ENCODE measurements around the gene SH3D21.

SH3D21 gene

DNA sequence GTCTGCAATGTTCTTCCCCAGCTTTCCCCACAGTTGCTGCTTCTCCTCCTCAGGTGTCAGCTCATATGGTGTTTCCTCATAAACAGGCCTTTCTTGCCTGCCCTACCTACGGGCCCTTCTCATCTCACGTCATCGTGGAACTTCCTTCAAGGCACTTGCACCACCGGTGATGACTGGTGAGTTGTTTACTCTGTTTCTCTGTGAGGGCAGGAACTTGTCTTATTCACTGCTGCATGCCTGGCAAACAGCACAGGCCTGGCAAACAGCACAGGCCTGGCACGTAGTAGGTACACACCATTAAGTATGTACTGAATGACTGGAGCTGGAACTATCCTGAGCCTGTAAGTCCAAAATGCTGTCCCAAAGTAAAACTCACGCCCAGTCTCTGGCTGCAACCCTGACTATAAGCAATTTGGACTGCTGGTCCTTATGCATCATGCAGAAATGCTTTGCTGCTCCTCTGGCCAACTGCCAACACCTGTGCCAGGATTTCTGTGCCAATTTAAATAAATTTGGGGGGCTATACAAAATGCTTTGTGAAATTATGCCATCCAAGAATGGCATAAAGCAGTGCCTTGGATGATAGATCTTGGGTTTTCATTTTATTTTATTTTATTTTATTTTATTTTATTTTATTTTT, 53.9 kb downstream of the SH3D21 start:
- DNase-seq, result no peak

DNA sequence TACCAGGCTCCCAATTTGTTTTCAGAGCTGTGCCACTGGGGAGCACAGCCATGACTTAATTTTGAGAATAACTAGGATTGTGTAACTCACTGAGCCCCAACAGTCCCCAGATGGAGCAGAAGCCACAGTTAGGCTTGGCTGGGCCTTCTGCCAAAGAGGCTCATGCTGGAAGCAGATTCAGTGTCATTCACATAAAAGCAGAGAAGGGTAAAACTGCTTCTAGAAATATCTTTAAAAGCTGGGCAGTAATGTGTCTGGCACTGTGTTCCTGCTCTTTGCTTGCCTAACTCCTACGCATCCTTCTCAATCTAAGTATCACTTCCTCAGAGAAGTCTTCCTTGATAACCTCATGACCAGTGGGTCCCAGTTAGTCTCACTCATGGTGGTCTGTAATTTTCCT, 59.2 kb downstream of the SH3D21 start:
- no peak for DNase-seq

DNA sequence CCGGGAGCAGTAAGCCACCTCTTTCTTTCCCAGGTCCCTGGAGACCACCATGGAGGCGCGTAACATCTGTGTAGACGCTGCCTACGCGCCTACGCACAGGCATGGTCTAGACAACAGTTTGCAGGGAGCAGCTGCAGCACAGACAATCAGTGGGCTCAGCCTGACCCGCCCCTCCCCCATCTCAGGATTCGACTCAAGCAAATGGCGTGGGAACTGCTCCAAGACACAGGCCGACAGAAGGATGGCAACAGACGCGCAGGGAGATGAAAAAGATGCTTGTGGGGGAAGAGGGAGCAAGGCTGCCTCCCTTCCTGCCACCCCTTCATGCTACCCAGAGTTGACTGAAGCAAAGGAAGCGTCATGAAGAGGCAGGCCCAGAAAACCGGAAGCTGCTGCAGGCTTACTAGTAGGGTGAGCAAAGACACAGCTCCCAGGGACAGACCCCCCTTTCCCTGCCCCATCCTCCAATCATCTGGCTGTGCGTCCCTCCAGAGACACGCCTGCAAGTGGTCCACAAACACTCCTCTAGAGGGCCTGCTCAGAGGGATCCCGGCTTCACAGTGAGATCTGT, 60.0 kb downstream of the SH3D21 start:
- no peak for DNase-seq

DNA sequence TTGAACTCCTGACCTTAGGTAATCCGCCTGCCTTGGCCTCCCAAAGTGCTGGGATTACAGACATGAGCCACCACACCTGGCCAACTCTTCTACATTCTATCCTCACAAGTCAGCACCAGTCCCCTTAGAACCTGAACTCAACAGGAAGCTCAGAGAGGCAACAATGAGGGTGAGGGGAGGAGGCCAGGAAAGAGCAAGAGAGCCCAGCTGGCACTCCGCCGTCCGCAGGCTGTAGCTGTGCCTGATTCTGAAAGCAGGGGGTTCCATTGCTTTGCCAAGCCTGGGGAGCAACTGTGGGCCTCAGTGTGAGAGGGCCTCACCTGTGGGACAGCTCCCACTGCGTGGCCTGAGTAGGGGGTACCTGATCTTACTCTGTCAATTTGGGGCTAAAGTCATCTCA, 60.9 kb downstream of the SH3D21 start:
- DNase-seq, result no peak

DNA sequence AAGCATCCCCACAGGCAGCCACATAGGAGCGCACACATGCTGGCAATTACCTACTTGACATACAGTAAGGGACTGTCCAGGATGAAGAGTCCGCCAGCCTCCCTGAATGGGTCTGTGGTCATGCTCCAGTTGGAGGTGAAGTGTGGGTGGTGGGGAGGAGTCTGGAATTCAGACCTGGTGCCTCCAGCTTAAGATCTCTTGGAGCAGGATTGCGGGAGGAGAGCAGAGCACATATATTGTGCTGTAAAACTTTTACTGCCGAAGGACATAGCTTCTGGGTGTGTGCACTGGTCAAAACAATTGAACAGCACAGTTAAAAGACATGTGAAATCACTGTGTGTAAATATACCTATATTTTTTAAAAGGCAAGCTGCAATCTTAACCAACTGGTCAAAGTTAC, 61.6 kb downstream of the SH3D21 start:
- no peak for DNase-seq

DNA sequence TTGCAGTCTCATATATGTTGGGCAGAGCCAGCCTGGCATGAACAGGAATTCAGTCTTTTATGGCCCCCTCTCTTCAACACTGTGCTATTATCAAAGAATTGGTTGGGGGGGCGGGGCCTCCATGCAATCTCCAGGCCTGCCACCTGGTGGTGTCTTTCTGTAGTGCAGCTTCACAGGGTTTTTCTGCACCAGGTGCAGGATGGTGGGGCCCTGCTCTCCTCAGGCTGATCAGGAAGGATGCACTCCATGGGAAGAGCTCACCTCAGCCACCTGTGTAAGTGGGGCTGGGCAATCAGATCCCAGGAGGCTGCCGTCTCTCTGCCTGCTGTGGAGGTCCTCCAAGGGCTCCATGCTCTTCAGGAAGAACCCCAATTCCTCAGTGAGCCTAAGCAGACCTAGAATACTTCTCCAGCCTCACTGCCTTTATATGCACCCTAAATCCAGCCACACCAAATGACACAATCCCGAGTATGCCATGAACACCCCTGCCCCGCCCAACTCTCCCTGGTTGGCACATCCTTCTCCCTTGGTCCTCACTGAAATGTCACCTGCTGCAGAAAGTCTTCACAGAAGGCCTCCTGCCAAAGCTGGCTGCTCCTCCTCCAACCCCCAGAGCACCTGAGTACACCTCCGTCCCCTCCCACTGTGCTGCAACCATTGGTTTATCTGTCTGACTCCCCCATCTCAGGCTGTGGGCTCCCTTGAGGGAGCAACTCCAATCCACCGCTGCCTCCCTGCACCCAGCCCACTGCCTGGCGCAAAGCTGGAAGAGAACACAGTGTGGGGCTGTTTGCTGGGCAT, 63.1 kb downstream of the SH3D21 start:
- peak; percentile 97 for DNase-seq

All from activated CD8-positive, alpha-beta memory T cell treated with anti-CD3 and anti-CD28 coated beads, Interleukin-2, amount 50 U/mL, for 48 hours (primary cell).